ENCODE measurements around the gene NID2. TPM values are rescaled to one million over a fixed set of nuclear protein-coding genes. Genes with fewer than 3 reads are reported as not detected.
A peak's percentile ranks its signal among the peaks of the same experiment; 100 is the strongest.

NID2 gene
- total and polyA plus RNA-seq, 2 of the 4 experiments (the other 2 are of a cell fraction) = 101 to 303 TPM

- dilution Hi-C loops (cut with HindIII; ENCODE audit: low sequenced_read_pairs, unreplicated experiment) (no loop called here), intact Hi-C loops (cut with micrococcal nuclease) (no loop called here), in situ Hi-C loops (cut with MboI; ENCODE audit: low sequenced_read_pairs) (no loop called here)
- WGBS, 2 experiments (ENCODE audit: extremely low coverage in 2 of 2, insufficient read length in 1 of 2) = no CpG with 5 or more reads among the region's 6 CpGs
- no TSS peak for BruUV-seq (replicated peaks)
- Histone ChIP-seq H3K9me1 (ENCODE audit: insufficient read depth, low read length) (peaks cover 53% of the 10 kb centered on the region), H4K8ac (ENCODE audit: low read depth in 2 of 2, low read length in 2 of 2) (no peak overlapping the region; a peak in 2 of 4 replicates), H3K56ac (ENCODE audit: extremely low read depth, insufficient read depth, low read length) (no peak overlapping the region), H4K5ac (ENCODE audit: low read depth, low read length) (no peak overlapping the region), H2BK5ac (ENCODE audit: low read depth, low read length, poor library complexity, severe bottlenecking) (no peak overlapping the region), H3K79me1 (ENCODE audit: low read depth in 1 of 2, low read length in 2 of 2) (peaks cover 25 to 83% of the 10 kb centered on the region in 2 experiments), H3K4me3 (ENCODE audit: insufficient read depth, low read depth, low read length) (no peak overlapping the region), H2BK15ac (ENCODE audit: low read depth, low read length) (0 out of 3 replicates have a peak overlapping the region, but pooled peaks have one; percentile 20), H3K27ac (ENCODE audit: insufficient read depth, low read length) (peak overlapping the region; percentile 37; the same call in 1 of the 2 replicates), H2BK120ac (ENCODE audit: low read depth, low read length) (no peak overlapping the region), H3K9ac (ENCODE audit: low read depth, low read length) (no peak overlapping the region), H3K36me3 (ENCODE audit: control insufficient read depth, insufficient read depth, low read length) (peaks cover 56% of the 10 kb centered on the region), H4K20me1 (ENCODE audit: insufficient read depth, low read length) (peaks cover 62% of the 10 kb centered on the region), H2AFZ (replicated peaks; ENCODE audit: low read length, poor library complexity) (no peak overlapping the region), H3K4me1 (ENCODE audit: control insufficient read depth, insufficient read depth, low read length) (peaks cover 57% of the 10 kb centered on the region), H3K14ac (replicated peaks; ENCODE audit: low read depth, low read length) (peak overlapping the region; percentile 5; the same call in 1 of the 2 replicates), H4K91ac (ENCODE audit: insufficient read depth, low read depth, low read length) (no peak overlapping the region), H2AK5ac (ENCODE audit: low read depth, low read length) (peak overlapping the region; percentile 56; the same call in 1 of the 2 replicates), H3K4me2 (ENCODE audit: low read depth, low read length) (no peak overlapping the region; the same call in 1 of the 2 replicates), H2AK9ac (replicated peaks; ENCODE audit: low read depth, low read length, poor library complexity) (no peak overlapping the region), H3K27me3 (ENCODE audit: control insufficient read depth, insufficient read depth, low read length) (no peaks in the 10 kb centered on the region), H3K18ac (ENCODE audit: low read depth, low read length) (peak overlapping the region; percentile 23; the same call in 1 of the 2 replicates), H3K23ac (ENCODE audit: low read depth, low read length) (peak overlapping the region; percentile 48; the same call in 1 of the 2 replicates), H3K4ac (ENCODE audit: low read depth, low read length) (peak overlapping the region; percentile 5; the same call in 1 of the 2 replicates), H2BK20ac (ENCODE audit: low read depth, low read length) (peak overlapping the region; percentile 16; the same call in 1 of the 2 replicates), H3K9me3 (ENCODE audit: control insufficient read depth, insufficient read depth, low read length) (no peaks in the 10 kb centered on the region)
- no peak for DNase-seq
- POLR2A ChIA-PET (ENCODE audit: unreplicated experiment) = no interaction called here
- CTCF ChIA-PET = no interaction called here
- no peak for ATAC-seq (ENCODE audit: low read depth)
- TF ChIP-seq RFX5 (IDR thresholded peaks at IDR 0.05; ENCODE audit: low read depth, low read length) = no peak
- TF ChIP-seq CEBPB (IDR thresholded peaks at IDR 0.05; ENCODE audit: low read depth, low read length) = no peak
- no peak for TF ChIP-seq NFE2L2 (IDR thresholded peaks at IDR 0.05; ENCODE audit: low read depth, low read length)
- TF ChIP-seq MXI1 (IDR thresholded peaks at IDR 0.05; ENCODE audit: borderline replicate concordance, low read depth, low read length) = no peak
- TF ChIP-seq SMC3 (IDR thresholded peaks at IDR 0.05; ENCODE audit: low read depth, low read length) = no peak
- TF ChIP-seq CHD1 (IDR thresholded peaks at IDR 0.05; ENCODE audit: low read depth, low read length) = no peak
- TF ChIP-seq RCOR1 (IDR thresholded peaks at IDR 0.05; ENCODE audit: insufficient replicate concordance, low read length) = no peak
- TF ChIP-seq ELK1 (IDR thresholded peaks at IDR 0.05; ENCODE audit: borderline replicate concordance, low read depth, low read length) = no peak
- TF ChIP-seq, protein P1, sequence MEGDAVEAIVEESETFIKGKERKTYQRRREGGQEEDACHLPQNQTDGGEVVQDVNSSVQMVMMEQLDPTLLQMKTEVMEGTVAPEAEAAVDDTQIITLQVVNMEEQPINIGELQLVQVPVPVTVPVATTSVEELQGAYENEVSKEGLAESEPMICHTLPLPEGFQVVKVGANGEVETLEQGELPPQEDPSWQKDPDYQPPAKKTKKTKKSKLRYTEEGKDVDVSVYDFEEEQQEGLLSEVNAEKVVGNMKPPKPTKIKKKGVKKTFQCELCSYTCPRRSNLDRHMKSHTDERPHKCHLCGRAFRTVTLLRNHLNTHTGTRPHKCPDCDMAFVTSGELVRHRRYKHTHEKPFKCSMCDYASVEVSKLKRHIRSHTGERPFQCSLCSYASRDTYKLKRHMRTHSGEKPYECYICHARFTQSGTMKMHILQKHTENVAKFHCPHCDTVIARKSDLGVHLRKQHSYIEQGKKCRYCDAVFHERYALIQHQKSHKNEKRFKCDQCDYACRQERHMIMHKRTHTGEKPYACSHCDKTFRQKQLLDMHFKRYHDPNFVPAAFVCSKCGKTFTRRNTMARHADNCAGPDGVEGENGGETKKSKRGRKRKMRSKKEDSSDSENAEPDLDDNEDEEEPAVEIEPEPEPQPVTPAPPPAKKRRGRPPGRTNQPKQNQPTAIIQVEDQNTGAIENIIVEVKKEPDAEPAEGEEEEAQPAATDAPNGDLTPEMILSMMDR (conservative IDR thresholded peaks at IDR 0.05; ENCODE audit: low read depth, low read length) = no peak
- no peak for TF ChIP-seq BHLHE40 (IDR thresholded peaks at IDR 0.05; ENCODE audit: low read depth, low read length)
- TF ChIP-seq POLR2A (IDR thresholded peaks at IDR 0.05; ENCODE audit: low read depth, low read length) = no peak
- TF ChIP-seq RAD21 (IDR thresholded peaks at IDR 0.05; ENCODE audit: low read length) = no peak
- TF ChIP-seq, protein P2, sequence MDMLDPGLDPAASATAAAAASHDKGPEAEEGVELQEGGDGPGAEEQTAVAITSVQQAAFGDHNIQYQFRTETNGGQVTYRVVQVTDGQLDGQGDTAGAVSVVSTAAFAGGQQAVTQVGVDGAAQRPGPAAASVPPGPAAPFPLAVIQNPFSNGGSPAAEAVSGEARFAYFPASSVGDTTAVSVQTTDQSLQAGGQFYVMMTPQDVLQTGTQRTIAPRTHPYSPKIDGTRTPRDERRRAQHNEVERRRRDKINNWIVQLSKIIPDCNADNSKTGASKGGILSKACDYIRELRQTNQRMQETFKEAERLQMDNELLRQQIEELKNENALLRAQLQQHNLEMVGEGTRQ (IDR thresholded peaks at IDR 0.05; ENCODE audit: low read depth, low read length) = no peak
- TF ChIP-seq MAZ (IDR thresholded peaks at IDR 0.05; ENCODE audit: borderline replicate concordance, low read depth, low read length) = no peak
Measured at GRCh38 chr14:52049721-52050588, 18.9 kb downstream of the NID2 start.
